ENCODE measurements around the gene ARHGAP28.

GRCh38 chr18:6816154-6816553, 86.6 kb downstream of the ARHGAP28 start:
- TF ChIP-seq, protein P1, sequence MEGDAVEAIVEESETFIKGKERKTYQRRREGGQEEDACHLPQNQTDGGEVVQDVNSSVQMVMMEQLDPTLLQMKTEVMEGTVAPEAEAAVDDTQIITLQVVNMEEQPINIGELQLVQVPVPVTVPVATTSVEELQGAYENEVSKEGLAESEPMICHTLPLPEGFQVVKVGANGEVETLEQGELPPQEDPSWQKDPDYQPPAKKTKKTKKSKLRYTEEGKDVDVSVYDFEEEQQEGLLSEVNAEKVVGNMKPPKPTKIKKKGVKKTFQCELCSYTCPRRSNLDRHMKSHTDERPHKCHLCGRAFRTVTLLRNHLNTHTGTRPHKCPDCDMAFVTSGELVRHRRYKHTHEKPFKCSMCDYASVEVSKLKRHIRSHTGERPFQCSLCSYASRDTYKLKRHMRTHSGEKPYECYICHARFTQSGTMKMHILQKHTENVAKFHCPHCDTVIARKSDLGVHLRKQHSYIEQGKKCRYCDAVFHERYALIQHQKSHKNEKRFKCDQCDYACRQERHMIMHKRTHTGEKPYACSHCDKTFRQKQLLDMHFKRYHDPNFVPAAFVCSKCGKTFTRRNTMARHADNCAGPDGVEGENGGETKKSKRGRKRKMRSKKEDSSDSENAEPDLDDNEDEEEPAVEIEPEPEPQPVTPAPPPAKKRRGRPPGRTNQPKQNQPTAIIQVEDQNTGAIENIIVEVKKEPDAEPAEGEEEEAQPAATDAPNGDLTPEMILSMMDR (IDR thresholded peaks at IDR 0.05), result no peak
- no peak for TF ChIP-seq POLR2AphosphoS5 (IDR thresholded peaks at IDR 0.05)
